NCI-H2227 (cell line): ENCODE results near the gene PLBD2.

Source experiments
- DNase-seq: peaks from one replicate; lab custom pipeline; 2025; ENCODE audit not compliant: unreplicated experiment; lab: John Stamatoyannopoulos, UW

Gene PLBD2

GRCh38 chr12:113439606-113440030 lies 81.2 kb downstream of the PLBD2 start:
- DNase-seq = peak; percentile 78

GRCh38 chr12:113440336-113440735 lies 81.9 kb downstream of the PLBD2 start:
- no peak for DNase-seq
